GM12874 (cell line): ENCODE measurements around the gene NGEF.

Experiments
- CTCF ChIP-seq: IDR thresholded peaks from 2 replicates; pipeline ENCODE4 v1.5.1; 2011; ENCODE audit warnings: low read depth, mild to moderate bottlenecking, control low read depth, low read length, moderate library complexity; ENCODE audit not compliant: insufficient read depth

The NGEF gene

GRCh38 chr2:233049194-233049761, 36.2 kb upstream of the NGEF start:
- TF ChIP-seq CTCF: 0 out of 2 replicates have a peak, but pooled peaks have one; percentile 9

GRCh38 chr2:233048569-233049193, 35.6 kb upstream of the NGEF start:
- TF ChIP-seq CTCF: no peak

- no peak for TF ChIP-seq CTCF
Measured at GRCh38 chr2:233047667-233048066, 34.6 kb upstream of the NGEF start.

- TF ChIP-seq CTCF: no peak
Measured at GRCh38 chr2:233047206-233047605, 34.1 kb upstream of the NGEF start.

GRCh38 chr2:233044974-233045605, 32.0 kb upstream of the NGEF start:
- TF ChIP-seq CTCF: no peak

GRCh38 chr2:233042549-233042948, 29.5 kb upstream of the NGEF start:
- no peak for TF ChIP-seq CTCF

- no peak for TF ChIP-seq CTCF
Measured at GRCh38 chr2:233041722-233042323, 28.8 kb upstream of the NGEF start.
